Endothelial cell of umbilical vein (primary cell): Measurements from ENCODE around the gene MAGIX. TPM values are rescaled to one million over a fixed set of nuclear protein-coding genes. Genes with fewer than 3 reads are reported as not detected.

Source experiments
- BruUV-seq: library from RNA; stranded (reverse); fragments of 400-500 nt; replicated peaks from 2 replicates; lab custom pipeline; 2021; lab: Mats Ljungman, UMichigan
- CTCF ChIA-PET: fragments of 300-600, 350-600 bp; sonication (Branson Sonifier 250); formaldehyde crosslinking; loops from one replicate; lab custom pipeline; 2021; ENCODE audit warnings: antibody characterized with exemption, inconsistent platforms; lab: Charles Lee
- POLR2A ChIA-PET: fragments of 300-600, 350-600 bp; sonication (Branson Sonifier 250); formaldehyde crosslinking; loops from one replicate; lab custom pipeline; 2021; ENCODE audit warnings: antibody characterized with exemption, inconsistent platforms; lab: Charles Lee
- DNase-seq: peaks from one replicate; pipeline ENCODE4 v3.0.0-alpha.2; 2011; ENCODE audit warnings: low read depth, low spot score
- FAIRE-seq: peaks from 2 replicates; lab custom pipeline; 2011; peaks lifted over from hg19 to GRCh38; lab: Jason Lieb, UNC
- H2AFZ ChIP-seq: 2 replicates; pipeline ENCODE4 v1.6.0; 2012; ENCODE audit warnings: low read depth, low read length, control low read depth, inconsistent platforms
- H3K27ac ChIP-seq: 2 replicates; pipeline ENCODE4 v1.5.1; 2011; ENCODE audit warnings: low read depth, mild to moderate bottlenecking, control low read depth, low read length, moderate library complexity; ENCODE audit not compliant: insufficient read depth
- H3K27me3 ChIP-seq, 2 experiments: 2 replicates each; pipeline versions ENCODE4 v1.6.0 to v1.6.1; 2011; ENCODE audit warnings: low read length in 2 of 2, mixed read lengths in 1 of 2; ENCODE audit not compliant: control insufficient read depth in 2 of 2, insufficient read depth in 2 of 2
- H3K36me3 ChIP-seq, 2 experiments: 2 replicates in 1 of 2; 3 replicates in 1 of 2; pipeline ENCODE4 v1.5.1; 2011; ENCODE audit warnings: low read length in 2 of 2, mild to moderate bottlenecking in 1 of 2, moderate library complexity in 1 of 2; ENCODE audit not compliant: control insufficient read depth in 2 of 2, insufficient read depth in 2 of 2; ENCODE audit errors: extremely low read depth in 1 of 2
- H3K4me1 ChIP-seq: 3 replicates; pipeline ENCODE4 v1.5.1; 2011; ENCODE audit warnings: mild to moderate bottlenecking, low read length; ENCODE audit not compliant: control insufficient read depth, insufficient read depth; ENCODE audit errors: extremely low read depth
- H3K4me2 ChIP-seq: 2 replicates; pipeline ENCODE4 v1.6.1; 2011; ENCODE audit warnings: low read length, control low read depth, mixed read lengths; ENCODE audit not compliant: insufficient read depth
- H3K4me3 ChIP-seq, 3 experiments: fragments of 200-600 bp in 1 of 3; sonication (generic), shearing (Covaris generic) in 1 of 3; replicated peaks in 1 of 3; 2 replicates each; pipeline ENCODE4 v1.5.1; 2011 to 2016; ENCODE audit warnings: control low read depth in 3 of 3, low read length in 3 of 3, mild to moderate bottlenecking in 2 of 3, inconsistent platforms in 1 of 3, low read depth in 1 of 3, moderate library complexity in 1 of 3; ENCODE audit not compliant: insufficient read depth in 1 of 3
- H3K79me2 ChIP-seq: 2 replicates; pipeline ENCODE4 v1.6.0; 2012; ENCODE audit warnings: low read length, inconsistent platforms; ENCODE audit not compliant: control insufficient read depth, insufficient read depth
- H3K9ac ChIP-seq: replicated peaks from 2 replicates; pipeline ENCODE3; 2011; ENCODE audit warnings: low read length, control low read depth; ENCODE audit not compliant: insufficient read depth; ENCODE audit errors: extremely low read depth
- H3K9me1 ChIP-seq: replicated peaks from 3 replicates; pipeline ENCODE4 v1.6.0; 2011; ENCODE audit warnings: mild to moderate bottlenecking, low read length; ENCODE audit not compliant: control insufficient read depth, insufficient read depth; ENCODE audit errors: extremely low read depth
- H3K9me3 ChIP-seq: replicated peaks from 2 replicates; pipeline ENCODE4 v1.5.1; 2012; ENCODE audit warnings: low read length, inconsistent platforms; ENCODE audit not compliant: control insufficient read depth, insufficient read depth
- H4K20me1 ChIP-seq: replicated peaks from 2 replicates; pipeline ENCODE3; 2011; ENCODE audit warnings: mild to moderate bottlenecking, low read length; ENCODE audit not compliant: control insufficient read depth, insufficient read depth; ENCODE audit errors: extremely low read depth
- EZH2 ChIP-seq: IDR thresholded peaks from 2 replicates; pipeline ENCODE4 v1.6.1; 2012; ENCODE audit warnings: borderline replicate concordance, low read depth, mild to moderate bottlenecking, moderate library complexity, low read length, inconsistent platforms; ENCODE audit not compliant: severe bottlenecking
- FOS ChIP-seq: IDR thresholded peaks from 2 replicates; pipeline ENCODE4 v1.6.1; 2011; ENCODE audit warnings: mild to moderate bottlenecking, low read length, moderate library complexity, borderline replicate concordance; ENCODE audit not compliant: insufficient read depth
- GATA2 ChIP-seq: IDR thresholded peaks from 2 replicates; pipeline ENCODE4 v1.7.0; 2011; ENCODE audit warnings: low read depth, mild to moderate bottlenecking, moderate library complexity, mixed read lengths, low read length; ENCODE audit not compliant: insufficient read length, insufficient read depth
- JUN ChIP-seq: IDR thresholded peaks from 2 replicates; pipeline ENCODE4 v1.6.1; 2011; ENCODE audit warnings: borderline replicate concordance, low read depth; ENCODE audit not compliant: insufficient read length, insufficient read depth
- MYC ChIP-seq: IDR thresholded peaks from one replicate; pipeline ENCODE4 v1.6.1; 2011; ENCODE audit warnings: mild to moderate bottlenecking, low read depth, low read length
- POLR2A ChIP-seq: IDR thresholded peaks from 2 replicates; pipeline ENCODE4 v1.6.1; 2012; ENCODE audit warnings: low read depth, mild to moderate bottlenecking, control low read depth, low read length
- POLR2AphosphoS5 ChIP-seq: IDR thresholded peaks from 2 replicates; pipeline ENCODE4 v1.6.1; 2012; ENCODE audit warnings: low read depth, mild to moderate bottlenecking, control low read depth, low read length, moderate library complexity; ENCODE audit not compliant: insufficient read depth
- dilution Hi-C: fragments of 300-500 bp; cut with MboI; formaldehyde crosslinking; loops from one replicate; pipeline ENCODE4 v1.15.0; 2019; ENCODE audit warnings: low sequenced_read_pairs; ENCODE audit not compliant: extremely low pct_ligation_motif_present
- intact Hi-C: fragments of 100-400 bp; cut with micrococcal nuclease; formaldehyde crosslinking; loops from one replicate; pipeline ENCODE4 v1.10.0; 2022
- polyA plus RNA-seq, 4 experiments: library from polyadenylated mRNA; depleted of rRNA in 3 of 4; stranded (reverse) in 3 of 4; unstranded in 1 of 4; fragments of >200 nt; gene quantifications; 2 replicates each; pipeline versions ENCODE4 v1.2.1 to v1.2.3, GENCODE V29; 2011 to 2012; ENCODE audit warnings: missing spikeins in 1 of 4
- total RNA-seq: library from RNA; stranded (reverse); gene quantifications from 2 replicates; pipeline ENCODE4 v1.2.3, GENCODE V29; 2021
- TF ChIP-seq, protein P1 (sequence below): IDR thresholded peaks from 2 replicates; pipeline ENCODE4 v1.6.1; 2011; ENCODE audit not compliant: insufficient read depth, insufficient read length
- TF ChIP-seq, protein P2 (sequence below), 2 donors: IDR thresholded peaks; 1 replicate in 1 of 2; 2 replicates in 1 of 2; pipeline ENCODE4 v1.5.1; 2011; ENCODE audit warnings: low read length in 2 of 2, mild to moderate bottlenecking in 2 of 2, moderate library complexity in 2 of 2, control low read depth in 1 of 2, inconsistent platforms in 1 of 2, low read depth in 1 of 2; ENCODE audit not compliant: insufficient read depth in 1 of 2; ENCODE audit errors: extremely low read depth in 1 of 2

MAGIX gene
- total and polyA plus RNA-seq, 2 donors (not counting 3 experiments of a cell fraction or from before 2014, with no cell fraction given) = 0.77 to 0.88 TPM

DNA sequence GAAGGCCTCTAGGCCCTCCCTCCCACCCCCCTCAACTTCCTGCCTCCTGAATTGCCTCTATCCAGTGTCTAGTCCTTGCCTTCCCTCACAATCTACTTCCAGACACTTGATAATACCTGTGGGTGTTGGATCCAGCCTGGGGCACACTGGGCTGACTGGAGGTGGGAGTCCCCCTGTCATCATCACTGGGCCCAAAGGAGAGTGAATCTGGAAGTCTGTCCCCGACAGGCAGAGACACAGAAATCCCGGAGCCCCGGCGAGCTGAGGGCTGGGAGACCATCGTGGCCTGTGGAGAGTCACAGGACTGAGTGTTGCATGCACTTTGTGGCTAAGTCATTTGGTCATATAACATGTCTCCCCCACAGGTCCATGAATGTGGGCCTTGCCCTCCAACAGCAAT lies 45.8 kb downstream of the MAGIX start:
- H3K9ac ChIP-seq = no peak overlapping the region
- no peak overlapping the region for H3K4me2 ChIP-seq
- H3K27me3 ChIP-seq = no peaks in the 10 kb centered on the region
- H3K36me3 ChIP-seq = no peaks in the 10 kb centered on the region
- no peak for DNase-seq
- H3K9me1 ChIP-seq = no peaks in the 10 kb centered on the region
- no peaks in the 10 kb centered on the region for H3K79me2 ChIP-seq
- H3K4me3 ChIP-seq = no peak overlapping the region
- TF ChIP-seq MYC (no peak), POLR2A (no peak), FOS (no peak), GATA2 (no peak), JUN (no peak), POLR2AphosphoS5 (no peak), EZH2 (no peak)
- TF ChIP-seq, protein P1, sequence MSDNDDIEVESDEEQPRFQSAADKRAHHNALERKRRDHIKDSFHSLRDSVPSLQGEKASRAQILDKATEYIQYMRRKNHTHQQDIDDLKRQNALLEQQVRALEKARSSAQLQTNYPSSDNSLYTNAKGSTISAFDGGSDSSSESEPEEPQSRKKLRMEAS = no peak
- TF ChIP-seq, protein P2, sequence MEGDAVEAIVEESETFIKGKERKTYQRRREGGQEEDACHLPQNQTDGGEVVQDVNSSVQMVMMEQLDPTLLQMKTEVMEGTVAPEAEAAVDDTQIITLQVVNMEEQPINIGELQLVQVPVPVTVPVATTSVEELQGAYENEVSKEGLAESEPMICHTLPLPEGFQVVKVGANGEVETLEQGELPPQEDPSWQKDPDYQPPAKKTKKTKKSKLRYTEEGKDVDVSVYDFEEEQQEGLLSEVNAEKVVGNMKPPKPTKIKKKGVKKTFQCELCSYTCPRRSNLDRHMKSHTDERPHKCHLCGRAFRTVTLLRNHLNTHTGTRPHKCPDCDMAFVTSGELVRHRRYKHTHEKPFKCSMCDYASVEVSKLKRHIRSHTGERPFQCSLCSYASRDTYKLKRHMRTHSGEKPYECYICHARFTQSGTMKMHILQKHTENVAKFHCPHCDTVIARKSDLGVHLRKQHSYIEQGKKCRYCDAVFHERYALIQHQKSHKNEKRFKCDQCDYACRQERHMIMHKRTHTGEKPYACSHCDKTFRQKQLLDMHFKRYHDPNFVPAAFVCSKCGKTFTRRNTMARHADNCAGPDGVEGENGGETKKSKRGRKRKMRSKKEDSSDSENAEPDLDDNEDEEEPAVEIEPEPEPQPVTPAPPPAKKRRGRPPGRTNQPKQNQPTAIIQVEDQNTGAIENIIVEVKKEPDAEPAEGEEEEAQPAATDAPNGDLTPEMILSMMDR (IDR thresholded peaks at IDR 0.05; ENCODE audit: extremely low read depth in 1 of 2, insufficient read depth in 1 of 2, low read depth in 1 of 2, low read length in 2 of 2) = no peak
- H3K27ac ChIP-seq = no peak overlapping the region
- no peak overlapping the region for H2AFZ ChIP-seq
- intact Hi-C loops (no loop called here), dilution Hi-C loops (no loop called here)
- no peaks in the 10 kb centered on the region for H4K20me1 ChIP-seq
- H3K4me1 ChIP-seq = no peaks in the 10 kb centered on the region
- CTCF ChIA-PET = interaction anchor here (1.2 kb wide), 1 partner anchor 16 kb away, joined by 4 read pairs; no protein-coding TSS in a partner anchor
- BruUV-seq = no TSS peak
- no peaks in the 10 kb centered on the region for H3K9me3 ChIP-seq
- no peak for FAIRE-seq
- POLR2A ChIA-PET = no interaction called here
